HepG2 (cell line): ENCODE measurements around the gene EXOC3L4. TPM values are rescaled to one million over a fixed set of nuclear protein-coding genes. Genes with fewer than 3 reads are reported as not detected.

ENCODE experiments used
- CBX5 ChIP-seq: sonication (generic); formaldehyde crosslinking; IDR thresholded peaks from 2 replicates; pipeline ENCODE4 v1.4.0; 2020; ENCODE audit warnings: missing genetic modification reagents, borderline replicate concordance
- CEBPG ChIP-seq: IDR thresholded peaks from 2 replicates; pipeline ENCODE4 v1.6.1; 2016
- CREBL2 ChIP-seq: sonication (generic); formaldehyde crosslinking; IDR thresholded peaks from 2 replicates; pipeline ENCODE4 v1.8.1; 2023; ENCODE audit warnings: missing genetic modification reagents, mild to moderate bottlenecking, borderline replicate concordance
- DBP ChIP-seq: sonication (generic); formaldehyde crosslinking; IDR thresholded peaks from 2 replicates; pipeline ENCODE4 v1.4.0; 2020; ENCODE audit warnings: missing genetic modification reagents; ENCODE audit errors: not compliant biosample characterization
- EEA1 ChIP-seq: sonication (generic); formaldehyde crosslinking; IDR thresholded peaks from 2 replicates; pipeline ENCODE4 v1.5.1; 2020; ENCODE audit warnings: mild to moderate bottlenecking, missing genetic modification reagents, borderline replicate concordance
- HOXA7 ChIP-seq: sonication (generic); formaldehyde crosslinking; IDR thresholded peaks from 2 replicates; pipeline ENCODE4 v1.8.1; 2022; ENCODE audit warnings: mild to moderate bottlenecking, missing genetic modification reagents, moderate library complexity
- ISL2 ChIP-seq: sonication (generic); formaldehyde crosslinking; IDR thresholded peaks from 2 replicates; pipeline ENCODE4 v1.5.0; 2020; ENCODE audit warnings: missing genetic modification reagents
- PATZ1 ChIP-seq: sonication (generic); formaldehyde crosslinking; IDR thresholded peaks from 2 replicates; pipeline ENCODE4 v1.4.0; 2020; ENCODE audit warnings: missing genetic modification reagents
- SIN3B ChIP-seq: fragments of 150-350 bp; IDR thresholded peaks from 2 replicates; pipeline ENCODE4 v1.6.1; 2014; ENCODE audit warnings: low read length
- ZBTB14 ChIP-seq: sonication (generic); formaldehyde crosslinking; IDR thresholded peaks from 2 replicates; pipeline ENCODE4 v1.4.0; 2020; ENCODE audit warnings: missing genetic modification reagents
- ZBTB2 ChIP-seq: sonication (generic); formaldehyde crosslinking; IDR thresholded peaks from 2 replicates; pipeline ENCODE4 v1.8.0; 2022; ENCODE audit warnings: low read depth, missing genetic modification reagents
- ZNF207 ChIP-seq: fragments of 450-650 bp; IDR thresholded peaks from 2 replicates; pipeline ENCODE4 v1.6.1; 2016; ENCODE audit warnings: antibody characterized with exemption, borderline replicate concordance
- ZNF430 ChIP-seq: sonication (generic); formaldehyde crosslinking; IDR thresholded peaks from 2 replicates; pipeline ENCODE4 v1.9.0; 2021; ENCODE audit warnings: mild to moderate bottlenecking, missing genetic modification reagents
- ZNF546 ChIP-seq: sonication (generic); formaldehyde crosslinking; conservative IDR thresholded peaks from 2 replicates; pipeline ENCODE4 v1.8.1; 2023; ENCODE audit warnings: mild to moderate bottlenecking, missing genetic modification reagents
- ZNF563 ChIP-seq: sonication (generic); formaldehyde crosslinking; IDR thresholded peaks from 2 replicates; pipeline ENCODE4 v1.8.0; 2022; ENCODE audit warnings: mild to moderate bottlenecking, moderate library complexity, missing genetic modification reagents
- ZNF644 ChIP-seq: IDR thresholded peaks from 2 replicates; pipeline ENCODE4 v1.6.1; 2016; ENCODE audit warnings: low read depth
- ZNF709 ChIP-seq: sonication (generic); formaldehyde crosslinking; IDR thresholded peaks from 2 replicates; pipeline ENCODE4 v1.5.0; 2020; ENCODE audit warnings: mild to moderate bottlenecking, missing genetic modification reagents
- ZNF747 ChIP-seq: sonication (generic); formaldehyde crosslinking; IDR thresholded peaks from 2 replicates; pipeline ENCODE4 v1.8.1; 2023; ENCODE audit warnings: missing genetic modification reagents, mild to moderate bottlenecking, borderline replicate concordance
- ZNF792 ChIP-seq: IDR thresholded peaks from 2 replicates; pipeline ENCODE4 v1.6.1; 2016
- polyA plus RNA-seq, 8 experiments: library from polyadenylated mRNA; depleted of rRNA in 3 of 8; stranded (reverse) in 7 of 8; unstranded in 1 of 8; fragments of >200 nt; fragmentation: Illumina TruSeq in 4 of 8; extraction: Trizol in 4 of 8; gene quantifications; 2 replicates each; pipeline versions ENCODE4 v1.2.1 to v1.2.3, GENCODE V29; 2011 to 2016; ENCODE audit warnings: low read depth in 4 of 8, missing spikeins in 1 of 8, mixed read lengths in 1 of 8; ENCODE audit not compliant: insufficient read depth in 1 of 8
- total RNA-seq, 5 experiments: library from RNA; depleted of rRNA; stranded (reverse); fragments of >200 nt; fragmentation: Illumina TruSeq; extraction: Trizol; gene quantifications; 2 replicates each; pipeline ENCODE4 v1.2.3, GENCODE V29; 2016; ENCODE audit warnings: low read depth in 1 of 5
- TF ChIP-seq, protein P1 (sequence below): IDR thresholded peaks from 2 replicates; pipeline ENCODE4 v1.6.1; 2016; ENCODE audit warnings: low read depth, borderline replicate concordance

Gene EXOC3L4
- total and polyA plus RNA-seq, 2 of the 13 experiments (the other 11 are each of a cell fraction or from before 2014, with no cell fraction given): 11.8 to 27.0 TPM

DNA sequence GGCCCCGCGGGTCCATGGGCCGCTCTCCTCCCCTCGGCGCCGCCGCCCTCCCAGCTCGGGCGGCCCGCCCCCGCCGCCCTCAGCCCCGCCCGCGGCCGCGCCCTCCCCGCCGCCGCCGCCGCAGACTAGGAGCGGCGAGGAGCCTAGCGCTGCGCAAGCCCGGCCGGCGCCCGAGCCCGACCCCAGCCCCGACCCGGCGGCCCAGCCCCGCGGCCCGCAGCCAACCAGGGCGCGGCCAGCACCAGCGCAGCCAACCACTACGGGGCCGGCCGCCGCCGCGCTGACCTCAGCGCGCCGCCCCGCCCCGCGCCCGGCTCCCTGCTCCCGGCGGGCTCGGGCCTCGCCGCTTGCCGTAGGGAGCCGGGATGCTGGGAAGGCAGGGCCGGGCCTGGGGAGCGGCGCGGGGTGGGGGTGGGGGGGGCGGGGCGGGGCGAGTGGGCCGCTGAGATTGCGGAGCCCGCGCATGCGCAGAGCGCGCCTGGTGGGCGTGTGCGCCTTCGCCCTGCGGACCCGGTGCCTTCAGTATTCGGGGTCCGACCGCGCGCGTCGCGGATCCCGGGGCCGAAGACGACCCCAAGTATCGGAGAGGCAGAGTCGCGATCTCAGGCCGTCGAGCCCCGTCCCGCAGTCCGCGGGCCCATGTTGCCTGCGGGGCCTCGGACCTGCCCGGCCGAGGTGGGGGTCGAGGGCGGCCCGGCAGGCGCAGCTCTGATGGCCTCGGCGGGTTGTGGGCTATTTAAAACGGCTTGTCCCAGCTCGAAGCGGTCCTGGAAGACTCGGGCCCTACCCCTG is 37.0 kb upstream of the EXOC3L4 start, which contains the start of gene CDC42BPB (continued):
- TF ChIP-seq ZNF792 (CRISPR knock-in tag) (peak; percentile 34; the same call in 1 of the 2 replicates), ZNF747 (CRISPR knock-in tag) (0 out of 2 replicates have a peak, but pooled peaks have one; percentile 43), ZBTB2 (CRISPR knock-in tag) (peak; percentile 64; the same call in 1 of the 2 replicates), ZBTB14 (CRISPR knock-in tag) (no peak), PATZ1 (CRISPR knock-in tag) (peak; percentile 18; the same call in 1 of the 2 replicates), ZNF563 (CRISPR knock-in tag) (peak; percentile 53), CEBPG (CRISPR knock-in tag) (no peak), CBX5 (CRISPR knock-in tag) (0 out of 2 replicates have a peak, but pooled peaks have one; percentile 23), DBP (CRISPR knock-in tag) (no peak), HOXA7 (CRISPR knock-in tag) (no peak), ZNF644 (CRISPR knock-in tag) (no peak), ZNF430 (peak; percentile 78; the same call in 1 of the 2 replicates), ISL2 (no peak), SIN3B (no peak), CREBL2 (CRISPR knock-in tag) (no peak), ZNF709 (CRISPR knock-in tag) (no peak), ZNF546 (peak; percentile 47; the same call in 1 of the 2 replicates), ZNF207 (no peak), EEA1 (CRISPR knock-in tag) (0 out of 2 replicates have a peak, but pooled peaks have one; percentile 21)
- TF ChIP-seq, protein P1, sequence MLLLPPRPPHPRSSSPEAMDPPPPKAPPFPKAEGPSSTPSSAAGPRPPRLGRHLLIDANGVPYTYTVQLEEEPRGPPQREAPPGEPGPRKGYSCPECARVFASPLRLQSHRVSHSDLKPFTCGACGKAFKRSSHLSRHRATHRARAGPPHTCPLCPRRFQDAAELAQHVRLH: peak; percentile 25; the same call in 1 of the 2 replicates
